Measurements from ENCODE around the gene WTAP. TPM values are rescaled to one million over a fixed set of nuclear protein-coding genes. Genes with fewer than 3 reads are reported as not detected.
"Not testable (repeated sequence)": the region's sequence is repeated elsewhere in the genome, so short reads cannot be mapped to it uniquely, and the experiment has no call there.

WTAP gene
- total and polyA plus RNA-seq, 4 donors, result 21.0 to 43.8 (median 36.5) TPM

GRCh38 chr6:159720708-159721107 lies 6.6 kb upstream of the WTAP start:
- Histone ChIP-seq H3K9ac (ENCODE audit: low read depth in 1 of 2, low read length in 2 of 2) (no peak overlapping the region), H3K36me3 (ENCODE audit: control insufficient read depth in 4 of 4, insufficient read depth in 3 of 4, low read depth in 1 of 4, low read length in 3 of 4) (no peaks in the 10 kb centered on the region), H3K9me3 (ENCODE audit: control insufficient read depth in 4 of 4, low read length in 3 of 4) (no peaks in the 10 kb centered on the region), H3K4me1 (ENCODE audit: control insufficient read depth in 4 of 4, insufficient read depth in 4 of 4, low read length in 3 of 4) (peaks cover 0 to 11% (median 2%) of the 10 kb centered on the region in 4 donors), H3K27me3 (ENCODE audit: control insufficient read depth in 4 of 4, insufficient read depth in 4 of 4, low read length in 3 of 4) (no peaks in the 10 kb centered on the region), H3K4me3 (ENCODE audit: low read depth in 1 of 3, low read length in 3 of 3) (no peak overlapping the region), H3K27ac (ENCODE audit: low read depth in 1 of 2, low read length in 2 of 2) (peak overlapping the region in 1 of 2 donors; percentile 23)
- no peak for DNase-seq (ENCODE audit: low spot score)
- WGBS, result 52% methylated on average over 7 of the region's 7 CpGs
- TF ChIP-seq CTCF (IDR thresholded peaks at IDR 0.05; ENCODE audit: low read depth, low read length, missing input control), result peak; percentile 43
- peak; percentile 62 to 73 for TF ChIP-seq RAD21 (IDR thresholded peaks at IDR 0.05)
- TF ChIP-seq FOXA2 (IDR thresholded peaks at IDR 0.05), result no peak

GRCh38 chr6:159721981-159722380 lies 5.3 kb upstream of the WTAP start:
- H3K4me3 ChIP-seq (ENCODE audit: low read depth in 1 of 3, low read length in 3 of 3); H3K36me3 ChIP-seq (ENCODE audit: control insufficient read depth in 4 of 4, insufficient read depth in 3 of 4, low read depth in 1 of 4, low read length in 3 of 4); H3K9me3 ChIP-seq (ENCODE audit: control insufficient read depth in 4 of 4, low read length in 3 of 4); DNase-seq (ENCODE audit: low spot score); H3K27me3 ChIP-seq (ENCODE audit: control insufficient read depth in 4 of 4, insufficient read depth in 4 of 4, low read length in 3 of 4); H3K27ac ChIP-seq (ENCODE audit: low read depth in 1 of 2, low read length in 2 of 2); H3K9ac ChIP-seq (ENCODE audit: low read depth in 1 of 2, low read length in 2 of 2); H3K4me1 ChIP-seq (ENCODE audit: control insufficient read depth in 4 of 4, insufficient read depth in 4 of 4, low read length in 3 of 4): not testable (repeated sequence)
- WGBS, result 100% methylated on average over 3 of the region's 3 CpGs

- DNase-seq (ENCODE audit: low spot score), result no peak
- TF ChIP-seq JUND (IDR thresholded peaks at IDR 0.05), result no peak
- no peak for TF ChIP-seq ZBTB33 (IDR thresholded peaks at IDR 0.05)
- peaks cover 0 to 10% (median 5%) of the 10 kb centered on the region in 4 donors for H3K4me1 ChIP-seq (ENCODE audit: control insufficient read depth in 4 of 4, insufficient read depth in 4 of 4, low read length in 3 of 4)
Measured at GRCh38 chr6:159722655-159723054, 4.7 kb upstream of the WTAP start.

GRCh38 chr6:159723259-159723658 lies 4.0 kb upstream of the WTAP start:
- no peaks in the 10 kb centered on the region for H3K27me3 ChIP-seq (ENCODE audit: control insufficient read depth in 4 of 4, insufficient read depth in 4 of 4, low read length in 3 of 4)
- H3K36me3 ChIP-seq (ENCODE audit: control insufficient read depth in 4 of 4, insufficient read depth in 3 of 4, low read depth in 1 of 4, low read length in 3 of 4), result no peaks in the 10 kb centered on the region
- no peak for DNase-seq (ENCODE audit: low spot score)
- H3K4me1 ChIP-seq (ENCODE audit: control insufficient read depth in 4 of 4, insufficient read depth in 4 of 4, low read length in 3 of 4), result peaks cover 0 to 10% (median 5%) of the 10 kb centered on the region in 4 donors
- H3K4me3 ChIP-seq (ENCODE audit: low read depth in 1 of 3, low read length in 3 of 3), result no peak overlapping the region
- 86% methylated on average over 2 of the region's 2 CpGs for WGBS
- H3K27ac ChIP-seq (ENCODE audit: low read depth in 1 of 2, low read length in 2 of 2), result no peak overlapping the region
- no peak overlapping the region for H3K9ac ChIP-seq (ENCODE audit: low read depth in 1 of 2, low read length in 2 of 2)
- no peak for TF ChIP-seq YY1 (IDR thresholded peaks at IDR 0.05)
- TF ChIP-seq GABPA (IDR thresholded peaks at IDR 0.05 in 1 of 2, conservative IDR thresholded peaks at IDR 0.05 in 1 of 2), result no peak
- no peak for TF ChIP-seq HNF4G (IDR thresholded peaks at IDR 0.05)
- no peak for TF ChIP-seq MAX (IDR thresholded peaks at IDR 0.05)
- no peak for TF ChIP-seq TAF1 (conservative IDR thresholded peaks at IDR 0.05)
- TF ChIP-seq SP1 (IDR thresholded peaks at IDR 0.05), result no peak
- H3K9me3 ChIP-seq (ENCODE audit: control insufficient read depth in 4 of 4, low read length in 3 of 4), result no peaks in the 10 kb centered on the region

More at GRCh38 chr6:159722655-159723054, 4.7 kb upstream of the WTAP start:
- H3K9me3 ChIP-seq (ENCODE audit: control insufficient read depth in 4 of 4, low read length in 3 of 4), result no peaks in the 10 kb centered on the region
- H3K36me3 ChIP-seq (ENCODE audit: control insufficient read depth in 4 of 4, insufficient read depth in 3 of 4, low read depth in 1 of 4, low read length in 3 of 4), result no peaks in the 10 kb centered on the region
- no peak overlapping the region for H3K4me3 ChIP-seq (ENCODE audit: low read depth in 1 of 3, low read length in 3 of 3)
- no peaks in the 10 kb centered on the region for H3K27me3 ChIP-seq (ENCODE audit: control insufficient read depth in 4 of 4, insufficient read depth in 4 of 4, low read length in 3 of 4)
- H3K9ac ChIP-seq (ENCODE audit: low read depth in 1 of 2, low read length in 2 of 2), result no peak overlapping the region
- no peak overlapping the region for H3K27ac ChIP-seq (ENCODE audit: low read depth in 1 of 2, low read length in 2 of 2)

Measured in liver (tissue), 9 donors.